Stromal cell of bone marrow (primary cell): ENCODE data around the gene RGMB.
"Not testable (repeated sequence)": the region's sequence is repeated elsewhere in the genome, so short reads cannot be mapped to it uniquely, and the experiment has no call there.

Source experiments
- DNase-seq: peaks from one replicate; pipeline ENCODE4 v3.0.0-alpha.2; 2012; ENCODE audit warnings: low read depth

The RGMB gene

GRCh38 chr5:98773464-98774191, at the start of gene RGMB:
TSS of gene RGMB (plus strand) at chr5:98773663. CDS start at chr5:98774071, 408 bp downstream.
- DNase-seq: peak; percentile 99

GRCh38 chr5:98726258-98726657, 47.2 kb upstream of the RGMB start:
- no peak for DNase-seq

DNA sequence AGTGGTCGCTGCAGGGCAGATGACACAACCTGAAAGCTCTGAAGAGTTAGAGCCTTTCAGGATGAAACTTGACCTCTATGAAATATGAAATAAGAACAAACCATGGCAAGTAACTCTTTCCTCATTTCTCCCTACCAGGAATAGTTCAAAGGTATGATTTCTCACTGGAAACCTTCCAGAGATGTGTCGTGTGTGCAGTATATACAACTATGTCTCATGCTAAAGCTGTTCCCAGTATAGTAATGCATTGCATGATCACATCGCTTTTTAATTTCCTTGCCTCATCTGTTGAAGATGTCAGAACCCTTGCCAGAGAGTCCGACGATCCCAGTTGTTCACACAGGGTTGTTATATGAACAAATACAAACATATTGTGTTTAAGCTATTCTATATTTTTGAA, 45.8 kb upstream of the RGMB start:
- DNase-seq: no peak

- DNase-seq: no peak
Measured at GRCh38 chr5:98734646-98735045, 38.8 kb upstream of the RGMB start.

- DNase-seq: peak; percentile 70
Measured at GRCh38 chr5:98735806-98736507, 37.5 kb upstream of the RGMB start.

DNA sequence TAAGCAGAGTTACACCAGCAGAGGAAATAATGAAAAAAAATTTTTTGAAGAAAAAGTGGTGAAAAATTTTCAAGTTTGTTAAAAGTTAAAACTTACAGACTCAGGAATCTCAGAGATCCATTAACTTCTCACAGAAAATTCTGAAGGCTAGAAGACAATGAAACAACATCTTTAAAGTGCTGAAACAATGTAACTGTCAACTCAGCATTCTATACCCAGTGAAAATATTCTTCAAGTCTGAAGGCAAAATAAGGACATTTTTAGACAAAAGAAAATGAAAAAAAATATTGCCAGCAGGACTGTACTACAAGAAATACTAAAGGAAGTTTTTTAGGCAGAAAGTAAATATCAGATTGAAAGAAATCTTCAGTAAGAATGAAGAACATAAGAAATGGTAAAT, 36.7 kb upstream of the RGMB start:
- DNase-seq: no peak

GRCh38 chr5:98737441-98737840, 36.0 kb upstream of the RGMB start:
- not testable (repeated sequence) for DNase-seq

DNA sequence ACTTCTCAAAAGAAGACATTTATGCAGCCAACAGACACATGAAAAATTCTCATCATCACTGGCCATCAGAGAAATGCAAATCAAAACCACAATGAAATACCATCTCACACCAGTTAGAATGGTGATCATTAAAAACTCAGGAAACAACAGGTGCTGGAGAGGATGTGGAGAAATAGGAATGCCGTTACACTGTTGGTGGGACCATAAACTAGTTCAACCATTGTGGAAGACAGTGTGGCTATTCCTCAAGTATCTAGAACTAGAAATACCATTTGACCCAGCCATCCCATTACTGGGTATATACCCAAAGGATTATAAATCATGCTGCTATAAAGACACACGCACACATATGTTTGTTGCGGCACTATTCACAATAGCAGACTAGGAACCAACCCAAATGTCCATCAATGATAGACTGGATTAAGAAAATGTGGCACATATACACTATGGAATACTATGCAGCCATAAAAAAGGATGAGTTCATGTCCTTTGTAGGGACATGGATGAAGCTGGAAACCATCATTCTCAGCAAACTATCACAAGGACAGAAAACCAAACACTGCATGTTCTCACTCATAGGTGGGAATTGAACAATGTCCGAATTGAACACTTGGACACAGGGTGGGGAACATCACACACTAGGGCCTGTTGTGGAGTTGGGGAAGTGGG, 34.8 kb upstream of the RGMB start:
- DNase-seq: not testable (repeated sequence)

- DNase-seq: no peak
Measured at GRCh38 chr5:98741926-98742325, 31.5 kb upstream of the RGMB start.

DNA sequence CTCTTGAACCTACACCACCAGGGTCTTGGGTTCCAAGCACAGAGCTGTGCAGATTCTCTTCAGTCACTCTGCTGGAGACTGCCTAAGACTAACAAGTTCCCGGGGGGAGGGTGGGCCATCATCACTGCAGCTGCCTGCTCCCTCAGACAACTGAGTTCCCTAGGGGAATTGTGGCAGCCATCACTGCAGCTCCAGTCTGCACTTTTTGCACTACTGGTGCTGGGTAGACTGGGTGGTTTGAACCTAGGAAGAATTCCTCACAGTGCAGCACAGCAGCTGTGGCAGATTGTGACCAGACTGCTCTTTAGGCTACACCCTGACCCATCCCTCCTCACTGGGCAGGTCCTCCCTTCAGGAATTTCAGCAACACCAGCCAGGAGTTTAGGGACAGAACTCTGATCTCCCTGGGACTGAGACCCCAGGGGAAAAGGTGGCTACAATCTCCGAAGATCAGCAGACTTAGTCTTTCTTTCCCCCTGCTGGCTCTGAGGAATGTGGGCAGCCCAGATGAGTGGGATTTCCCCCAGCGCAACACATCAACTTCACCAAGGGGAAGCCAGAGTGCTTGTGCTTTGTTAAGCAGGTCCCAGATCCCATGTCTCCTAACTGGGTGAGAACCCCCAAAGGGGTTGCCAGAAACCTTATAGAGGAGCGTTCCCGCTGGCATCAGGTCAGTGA, 30.9 kb upstream of the RGMB start:
- DNase-seq: no peak

DNA sequence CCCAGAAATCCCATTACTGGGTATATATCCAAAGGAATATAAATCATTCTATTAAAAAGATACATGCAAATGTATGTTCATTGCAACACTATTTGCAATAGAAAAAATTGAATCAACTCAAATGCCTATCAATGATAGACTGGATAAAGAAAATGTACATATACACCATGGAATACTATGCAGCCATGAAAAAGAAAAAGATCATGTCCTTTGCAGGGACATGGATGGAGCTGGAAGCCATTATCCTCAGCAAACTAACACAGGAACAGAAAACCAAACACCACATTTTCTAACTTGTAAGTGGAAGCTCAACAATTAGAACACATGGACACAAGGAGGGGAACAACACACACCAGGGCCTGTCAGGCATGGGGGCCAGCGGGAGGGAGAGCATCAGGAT, 25.2 kb upstream of the RGMB start:
- DNase-seq: not testable (repeated sequence)

DNA sequence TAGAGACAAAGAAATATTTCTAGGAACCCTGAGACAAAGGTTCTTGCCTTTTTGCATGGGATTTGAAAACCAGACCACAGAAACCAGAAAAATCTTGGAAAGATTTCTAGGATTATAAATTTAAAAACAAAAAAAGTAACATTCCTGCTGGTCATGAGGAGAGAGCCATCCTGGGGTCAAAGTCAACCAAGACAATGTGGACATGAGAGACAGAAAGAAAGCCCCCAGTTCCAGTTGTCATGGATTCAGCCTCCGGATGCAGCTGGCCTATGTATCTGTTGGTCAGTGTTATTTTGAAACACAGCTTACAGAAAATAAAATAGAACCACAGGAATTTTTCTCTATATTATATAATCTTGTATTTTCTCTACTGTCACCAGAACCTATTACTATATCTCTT, 24.4 kb upstream of the RGMB start:
- DNase-seq: no peak

DNA sequence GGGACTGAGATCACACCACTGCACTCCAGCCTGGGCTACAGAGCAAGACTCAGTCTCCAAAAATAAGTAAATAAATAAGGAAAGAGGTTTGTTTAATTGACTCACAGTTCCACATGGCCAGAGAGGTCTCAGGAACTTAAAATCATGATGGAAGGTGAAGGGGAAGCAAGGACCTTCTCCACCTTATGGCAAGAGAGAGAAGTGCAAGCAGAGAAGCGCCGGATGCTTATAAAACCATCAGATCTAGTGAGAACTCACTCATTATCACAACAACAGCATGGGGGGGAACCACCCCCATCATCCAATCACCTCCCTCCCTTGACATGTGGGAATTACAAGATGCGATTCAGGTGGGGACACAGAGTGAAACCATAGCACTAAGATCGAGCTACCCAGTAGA, 22.8 kb upstream of the RGMB start:
- no peak for DNase-seq

DNA sequence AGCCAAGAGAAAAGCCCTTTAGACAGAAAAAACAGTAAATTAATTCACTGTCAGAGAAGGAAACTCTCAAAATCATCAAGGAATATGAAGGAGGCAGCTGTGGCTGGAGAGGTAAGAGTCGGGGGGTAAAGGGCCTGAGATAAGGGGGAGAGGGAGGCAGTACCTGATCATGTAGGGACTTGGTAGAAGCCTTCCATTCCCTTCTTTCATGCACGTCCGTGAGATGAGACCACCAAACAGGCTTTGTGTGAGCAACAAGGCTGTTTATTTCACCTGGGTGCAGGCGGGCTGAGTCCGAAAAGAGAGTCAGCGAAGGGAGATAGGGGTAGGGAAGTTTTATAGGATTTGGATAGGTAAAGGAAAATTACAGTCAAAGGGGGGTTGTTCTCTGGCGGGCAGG, 21.1 kb upstream of the RGMB start:
- DNase-seq: not testable (repeated sequence)

DNA sequence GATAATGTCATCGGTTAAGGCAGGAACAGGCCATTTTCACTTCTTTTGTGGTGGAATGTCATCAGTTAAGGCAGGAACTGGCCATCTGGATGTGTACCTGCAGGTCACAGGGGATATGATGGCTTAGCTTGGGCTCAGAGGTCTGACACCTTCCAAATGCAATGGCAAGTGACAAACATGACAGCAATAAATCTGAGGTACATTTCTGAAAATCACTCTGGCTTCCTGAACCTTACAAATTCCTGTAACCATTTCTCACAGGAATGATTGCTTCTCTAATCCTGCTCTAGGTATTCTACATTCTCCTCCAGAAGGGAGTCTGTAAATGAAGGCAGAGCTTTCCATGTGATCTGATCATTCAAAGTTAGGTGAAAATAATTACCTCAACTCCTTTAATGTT, 20.7 kb upstream of the RGMB start:
- DNase-seq: not testable (repeated sequence)

DNA sequence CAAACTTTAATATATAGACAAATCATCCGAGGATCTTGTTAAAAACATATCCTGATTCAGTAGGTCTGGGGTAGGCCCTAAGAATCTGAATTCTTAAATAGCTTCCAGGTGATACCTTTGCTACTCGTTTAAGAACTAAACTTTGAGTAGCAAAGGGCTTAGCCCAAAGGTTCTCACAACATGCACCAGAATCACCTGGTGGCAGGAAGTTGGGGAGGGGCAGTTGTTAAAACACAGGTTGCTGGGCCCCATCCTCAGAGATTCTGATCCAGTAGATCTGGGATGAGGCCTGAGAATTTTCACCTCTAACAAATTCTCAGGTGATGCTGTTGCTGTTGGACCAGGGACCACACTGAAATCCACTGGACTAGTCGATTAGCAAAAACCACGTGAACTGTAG, 20.0 kb upstream of the RGMB start:
- no peak for DNase-seq

- peak; percentile 91 for DNase-seq
Measured at GRCh38 chr5:98755406-98755805, 18.1 kb upstream of the RGMB start.

DNA sequence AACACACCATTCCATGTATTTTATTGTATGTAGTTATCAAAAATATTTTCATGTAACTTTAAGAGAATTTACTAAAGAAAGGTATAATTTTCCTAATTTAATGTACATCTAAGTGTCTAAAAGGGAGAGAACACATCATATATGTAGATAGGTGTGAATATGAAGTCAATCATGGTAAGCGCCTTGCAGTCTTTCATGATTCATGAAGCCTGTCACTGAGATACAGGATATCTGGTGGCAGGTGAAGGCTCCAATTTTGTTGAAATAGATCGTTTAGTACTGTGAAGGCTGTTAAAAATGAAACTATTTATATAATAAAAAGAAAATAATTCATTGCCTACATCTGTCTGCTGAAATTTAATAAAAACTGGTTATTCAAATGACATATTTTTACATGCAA, 15.5 kb upstream of the RGMB start:
- DNase-seq: no peak

- DNase-seq: no peak
Measured at GRCh38 chr5:98763001-98763630, 10.3 kb upstream of the RGMB start.

DNA sequence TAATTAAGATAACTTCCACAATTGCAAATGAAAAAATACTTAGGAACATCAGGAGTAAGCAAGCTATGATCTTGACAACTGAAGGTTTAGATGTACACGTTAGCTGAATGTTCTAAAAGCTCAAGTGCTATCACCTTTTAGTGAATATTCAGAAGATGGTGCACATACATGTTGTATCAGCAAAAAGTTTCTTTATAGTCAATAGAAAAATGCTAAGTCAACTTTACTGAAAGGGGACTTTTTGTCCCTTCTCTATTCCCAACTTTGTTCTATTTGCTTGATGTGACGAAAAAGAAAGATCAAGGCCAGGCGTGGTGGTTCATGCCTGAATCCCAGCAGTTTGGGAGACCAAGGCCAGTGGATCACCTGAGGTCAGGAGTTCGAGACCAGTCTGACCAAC, 7.6 kb upstream of the RGMB start:
- DNase-seq: no peak

DNA sequence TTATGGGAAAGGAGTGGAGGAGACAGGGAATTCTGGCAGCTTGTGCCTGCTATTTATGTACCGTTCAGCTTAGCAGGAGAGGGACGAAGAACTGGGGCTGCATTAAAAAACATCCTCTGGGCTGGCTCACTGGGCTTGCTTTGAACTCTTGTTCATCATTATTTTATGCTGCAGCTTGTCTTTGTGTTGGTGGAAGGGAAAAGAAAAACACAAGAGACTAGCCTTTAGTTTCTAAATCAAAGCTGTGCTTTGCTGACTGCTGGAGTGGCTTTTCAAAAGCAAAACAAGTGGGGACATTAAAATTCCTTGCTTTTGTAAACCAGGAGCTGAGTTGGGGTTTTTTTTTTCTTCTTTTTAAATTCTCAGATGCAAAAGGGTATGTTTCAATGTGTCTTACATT, 5.9 kb upstream of the RGMB start:
- DNase-seq: no peak
